AML-193 (cell line): Measurements from ENCODE around the gene RIGI.
"Not testable (repeated sequence)": the region's sequence is repeated elsewhere in the genome, so short reads cannot be mapped to it uniquely, and the experiment has no call there.

Experiments used
- DNase-seq, 2 experiments: peaks; one replicate each; lab custom pipeline; 2025; lab: John Stamatoyannopoulos, UW

RIGI gene

GRCh38 chr9:32526707-32527048 is 682 bp upstream of the RIGI start:
- DNase-seq = no peak

DNA sequence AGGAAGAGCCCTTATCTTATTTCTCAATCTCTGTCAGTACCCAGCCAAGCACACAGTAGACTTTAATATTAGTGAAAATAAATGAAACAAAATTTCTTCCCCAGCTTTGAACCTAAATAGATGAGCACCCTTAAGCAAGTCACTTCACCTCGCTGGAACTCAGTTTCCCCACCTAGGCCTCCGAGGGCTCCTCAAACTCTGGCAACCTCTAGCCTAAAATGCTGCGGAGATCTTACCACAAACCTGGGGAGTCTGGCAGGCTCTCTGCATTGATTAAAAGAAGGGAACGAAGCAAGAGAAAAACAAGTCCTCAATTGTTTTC is 326 bp downstream of the RIGI start:
- peak in 1 of 2 experiments; percentile 34 for DNase-seq

DNA sequence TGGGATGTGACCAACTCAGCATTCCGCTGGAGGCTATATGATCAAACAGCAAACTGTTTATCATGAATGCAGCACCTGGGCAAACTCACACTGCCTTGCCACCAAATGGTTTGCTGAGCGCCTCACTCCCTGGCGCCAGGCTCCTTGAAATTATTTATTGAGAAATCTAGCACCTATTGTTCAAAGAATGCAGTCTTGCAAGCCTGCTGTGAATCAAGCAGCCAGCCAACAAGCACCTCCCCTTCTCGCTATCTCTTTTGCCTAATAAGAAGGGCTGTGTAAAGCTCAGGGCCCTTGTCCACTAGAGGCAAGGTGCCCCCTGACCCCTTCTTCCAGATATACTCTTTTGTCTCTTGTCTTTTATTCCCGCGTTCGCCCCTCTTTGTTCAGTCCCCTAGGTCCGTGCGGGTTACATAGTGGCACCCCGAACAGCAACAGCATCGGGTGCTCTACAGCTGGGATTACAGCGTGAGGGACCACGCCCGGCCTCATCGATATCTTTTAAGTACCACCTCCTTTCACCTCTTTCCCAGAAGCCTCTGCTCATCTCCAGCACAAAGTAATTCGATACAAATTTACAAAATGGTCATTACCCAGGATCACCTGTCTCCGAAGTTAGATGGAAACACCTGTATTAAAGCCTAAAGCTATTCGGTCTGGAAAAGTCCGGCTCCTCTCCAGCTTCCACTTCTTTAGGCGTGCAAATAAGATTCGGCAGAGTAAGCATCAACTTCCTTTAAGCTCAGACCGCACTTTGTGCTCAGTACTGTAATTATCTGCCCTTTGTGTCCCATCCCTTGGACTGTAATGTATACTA is 896 bp downstream of the RIGI start:
- peak; percentile 16 to 19 for DNase-seq

GRCh38 chr9:32524558-32524891 is 1.5 kb downstream of the RIGI start:
- not testable (repeated sequence) for DNase-seq

DNA sequence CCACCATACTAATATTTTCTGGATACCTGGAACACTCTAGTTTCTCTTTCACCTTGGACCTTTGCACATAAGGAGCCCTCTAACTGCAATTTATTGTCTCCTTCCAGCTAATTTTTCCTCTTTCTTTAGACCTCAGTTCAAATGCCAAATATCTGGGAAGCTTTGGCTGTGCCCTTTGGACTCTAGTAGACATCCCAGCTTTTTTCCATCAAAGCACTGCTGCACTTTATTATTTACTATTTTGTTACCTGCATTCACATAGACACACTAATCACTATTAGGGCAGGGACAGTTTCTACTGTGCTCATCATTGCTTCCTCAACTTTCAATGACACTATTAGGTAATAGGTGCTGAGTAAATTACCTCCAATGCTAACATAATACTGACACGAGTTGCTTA is 2.1 kb downstream of the RIGI start:
- no peak for DNase-seq

DNA sequence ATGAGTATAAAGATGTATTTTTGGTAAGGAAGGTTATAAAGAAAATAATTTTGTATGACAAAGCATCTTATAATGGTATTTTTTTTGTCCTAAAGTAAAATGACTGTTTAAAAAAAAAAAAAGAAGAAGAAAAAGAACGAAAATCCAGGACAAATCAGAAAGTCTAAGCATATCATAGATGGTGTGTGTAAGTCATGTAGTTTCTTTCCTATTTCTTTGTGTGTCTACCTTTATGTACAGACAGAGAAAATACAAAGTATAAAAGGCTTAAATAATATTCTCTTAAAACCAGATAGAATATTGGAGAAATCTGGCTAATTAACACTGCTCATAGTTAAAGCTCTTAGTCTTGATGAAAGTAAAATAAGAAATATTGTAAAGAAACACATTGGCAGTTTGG is 7.7 kb downstream of the RIGI start:
- no peak for DNase-seq

DNA sequence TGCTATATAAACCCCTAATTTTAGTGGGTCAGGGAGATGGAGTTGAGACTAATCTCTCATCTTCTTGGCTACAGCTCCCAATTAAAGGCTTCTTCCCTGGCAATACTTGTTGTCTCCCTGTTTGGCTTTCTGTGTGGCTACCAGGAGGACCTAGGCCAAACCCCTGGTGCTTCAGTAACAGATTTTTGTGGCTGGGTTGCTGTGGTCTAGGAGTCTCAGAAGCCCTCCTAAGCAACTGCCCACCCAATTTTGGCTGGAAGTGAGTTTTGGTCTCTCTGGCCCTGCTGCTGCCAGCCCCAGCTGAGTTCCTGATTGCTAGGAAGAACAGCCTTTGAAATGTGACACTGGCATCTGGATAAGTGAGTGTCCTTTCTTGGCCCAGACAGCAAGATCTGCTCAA is 9.8 kb downstream of the RIGI start:
- DNase-seq = no peak

DNA sequence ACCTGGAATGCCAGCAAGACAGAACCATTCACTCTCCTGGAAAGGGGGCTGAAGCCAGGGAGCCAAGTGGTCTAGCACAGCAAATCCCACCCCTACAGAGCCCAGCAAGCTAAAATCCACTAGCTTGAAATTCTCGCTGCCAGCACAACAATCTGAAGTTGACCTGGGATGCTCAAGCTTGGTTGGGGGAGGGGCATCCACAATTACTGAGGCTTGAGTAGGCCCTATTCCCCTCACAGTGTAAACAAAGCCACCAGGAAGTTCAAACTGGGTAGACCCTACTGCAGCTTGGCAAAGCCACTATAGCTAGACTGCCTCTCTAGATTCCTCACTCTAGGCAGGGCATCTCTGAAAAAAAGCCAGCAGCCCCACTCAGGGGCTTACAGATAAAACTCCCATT is 17.3 kb downstream of the RIGI start:
- DNase-seq = no peak

GRCh38 chr9:32503008-32503407 is 23.0 kb downstream of the RIGI start:
- DNase-seq = no peak

DNA sequence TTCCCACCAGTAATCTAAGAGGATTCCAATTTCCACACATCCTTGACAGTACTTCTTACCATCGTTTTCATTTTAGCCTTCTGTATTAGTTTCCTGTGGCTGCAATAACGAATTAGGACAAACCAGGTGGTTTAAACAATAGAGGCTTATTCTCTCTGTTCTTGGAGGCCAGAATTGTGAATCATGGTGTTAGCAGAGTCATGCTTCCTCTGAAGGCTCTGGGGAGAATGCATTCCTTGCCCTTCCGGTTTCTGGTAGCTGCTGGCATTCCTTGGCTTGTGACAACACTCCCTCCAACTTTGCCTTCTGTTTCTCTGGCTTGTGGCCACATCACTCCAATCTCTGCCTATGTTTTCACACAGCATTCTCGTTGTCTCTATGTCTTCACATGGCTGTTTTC is 23.5 kb downstream of the RIGI start:
- no peak for DNase-seq

DNA sequence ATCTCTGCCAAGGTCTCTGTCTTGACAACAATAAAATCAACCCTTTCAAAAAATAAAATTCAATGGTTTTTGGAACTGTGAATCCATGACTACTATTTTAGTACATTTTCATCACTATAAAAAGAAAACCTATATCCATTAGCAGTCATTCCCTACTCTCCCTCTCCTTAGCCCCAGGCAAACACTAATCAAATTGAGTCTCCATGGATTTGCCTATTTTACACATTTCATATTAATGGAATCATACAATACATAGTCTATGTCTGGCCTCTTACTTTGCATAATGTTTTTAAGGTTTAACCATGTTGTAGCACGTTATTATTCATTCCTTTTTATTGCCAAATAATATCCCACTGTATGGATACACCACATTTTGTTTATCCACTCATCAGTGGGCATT is 24.1 kb downstream of the RIGI start:
- DNase-seq = no peak

- DNase-seq = no peak
Measured at GRCh38 chr9:32500768-32501167, 25.2 kb downstream of the RIGI start.

GRCh38 chr9:32497921-32498320 is 28.1 kb downstream of the RIGI start:
- DNase-seq = no peak

GRCh38 chr9:32490601-32491000 is 35.4 kb downstream of the RIGI start:
- DNase-seq = no peak

GRCh38 chr9:32487981-32488380 is 38.0 kb downstream of the RIGI start:
- DNase-seq = no peak

DNA sequence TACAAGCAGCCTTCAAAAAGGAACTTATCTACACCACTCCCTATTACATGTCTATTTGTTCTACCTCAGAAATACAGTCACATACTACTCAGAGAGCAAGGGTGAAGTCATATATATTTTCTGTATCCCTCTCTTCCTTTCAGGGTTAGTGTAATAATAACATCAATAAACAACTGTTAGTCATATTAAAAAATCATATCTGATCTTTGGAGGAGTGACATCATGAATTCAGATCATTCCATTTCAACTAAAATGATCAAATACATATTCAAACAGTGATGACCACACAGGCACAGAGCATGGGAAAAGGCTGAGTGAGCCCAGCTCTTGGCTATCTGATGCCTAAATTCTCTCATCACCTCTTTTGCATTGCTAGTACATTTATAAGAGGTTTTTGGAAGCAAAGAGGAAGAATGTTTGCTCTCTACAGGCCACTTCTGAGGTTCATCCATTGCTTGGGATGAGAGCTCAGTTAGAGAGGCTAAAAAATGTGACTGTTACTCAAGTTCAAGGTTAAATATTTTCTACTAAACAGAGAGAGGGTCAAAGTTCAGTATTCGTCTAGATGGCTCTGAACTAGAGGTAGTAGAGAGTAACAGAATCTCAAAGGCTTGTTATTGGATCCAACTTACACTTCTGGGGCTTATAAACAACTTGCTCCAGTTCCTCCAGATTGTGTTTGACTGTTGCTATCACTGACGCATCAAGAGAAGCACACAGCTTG is 39.0 kb downstream of the RIGI start:
- DNase-seq = no peak

- DNase-seq = no peak
Measured at GRCh38 chr9:32483343-32483742, 42.7 kb downstream of the RIGI start.
